ENCODE measurements around the gene KLHL36. TPM values are rescaled to one million over a fixed set of nuclear protein-coding genes. Genes with fewer than 3 reads are reported as not detected.

The KLHL36 gene
- total RNA-seq, 6 experiments from 2014 or later, result 20.1 to 31.3 (median 21.9) TPM

- Histone ChIP-seq H3K27me3 (no peaks in the 10 kb centered on the region), H3K9me3 (no peaks in the 10 kb centered on the region), H3K4me1 (no peaks in the 10 kb centered on the region), H3K36me3 (no peaks in the 10 kb centered on the region), H3K4me3 (no peak overlapping the region), H3K27ac (no peak overlapping the region)
- intact Hi-C loops (cut with DNase I), result no loop called here
- ATAC-seq (no peak), DNase-seq (no peak)
- TF ChIP-seq CTCF (IDR thresholded peaks at IDR 0.05), result no peak
- no peak for TF ChIP-seq POLR2A (IDR thresholded peaks at IDR 0.05)
- WGBS (ENCODE audit: insufficient coverage, low coverage, low lambda C conversion rate, missing lambda C conversion rate), result 86% methylated on average over 6 of the region's 6 CpGs
Observed at GRCh38 chr16:84625556-84625955, 22.8 kb upstream of the KLHL36 start.

GRCh38 chr16:84628226-84628731, 20.0 kb upstream of the KLHL36 start:
- Histone ChIP-seq H3K27ac (no peak overlapping the region), H3K36me3 (no peaks in the 10 kb centered on the region), H3K9me3 (no peaks in the 10 kb centered on the region), H3K4me3 (no peak overlapping the region), H3K4me1 (peaks cover 0 to 4% (median 0%) of the 10 kb centered on the region in 4 donors), H3K27me3 (no peaks in the 10 kb centered on the region)
- no peak for TF ChIP-seq CTCF (IDR thresholded peaks at IDR 0.05)
- no peak for TF ChIP-seq POLR2A (IDR thresholded peaks at IDR 0.05)
- DNase-seq (no peak), ATAC-seq (no peak)
- WGBS (ENCODE audit: insufficient coverage, low coverage, low lambda C conversion rate, missing lambda C conversion rate), result 65% methylated on average over 7 of the region's 7 CpGs
- intact Hi-C loops (cut with DNase I), result no loop called here

GRCh38 chr16:84629580-84629979, 18.7 kb upstream of the KLHL36 start:
- DNase-seq (no peak), ATAC-seq (no peak)
- Histone ChIP-seq H3K27me3 (no peaks in the 10 kb centered on the region), H3K4me1 (peaks cover 0 to 5% (median 0%) of the 10 kb centered on the region in 4 donors), H3K36me3 (no peaks in the 10 kb centered on the region), H3K9me3 (no peaks in the 10 kb centered on the region), H3K4me3 (no peak overlapping the region), H3K27ac (no peak overlapping the region)
- TF ChIP-seq POLR2A (IDR thresholded peaks at IDR 0.05) (no peak), CTCF (IDR thresholded peaks at IDR 0.05) (no peak)
- intact Hi-C loops (cut with DNase I), result no loop called here
- 76% methylated on average over 4 of the region's 10 CpGs for WGBS (ENCODE audit: insufficient coverage, low coverage, low lambda C conversion rate, missing lambda C conversion rate)

- Histone ChIP-seq H3K4me1 (peaks cover 0 to 5% (median 0%) of the 10 kb centered on the region in 4 donors), H3K27ac (no peak overlapping the region), H3K4me3 (no peak overlapping the region), H3K36me3 (no peaks in the 10 kb centered on the region), H3K9me3 (no peaks in the 10 kb centered on the region), H3K27me3 (no peaks in the 10 kb centered on the region)
- intact Hi-C loops (cut with DNase I), result no loop called here
- ATAC-seq (no peak), DNase-seq (no peak)
- no peak for TF ChIP-seq POLR2A (IDR thresholded peaks at IDR 0.05)
- no peak for TF ChIP-seq CTCF (IDR thresholded peaks at IDR 0.05)
- 67% methylated on average over 3 of the region's 5 CpGs for WGBS (ENCODE audit: insufficient coverage, low coverage, low lambda C conversion rate, missing lambda C conversion rate)
Observed at GRCh38 chr16:84630009-84630408, 18.3 kb upstream of the KLHL36 start.

Data from right lobe of liver (tissue), 6 donors.